ENCODE measurements around the gene AGMO. TPM values are rescaled to one million over a fixed set of nuclear protein-coding genes. Genes with fewer than 3 reads are reported as not detected.

Gene AGMO
- polyA plus RNA-seq, 1 donor (not counting 4 experiments of a cell fraction or from before 2014, with no cell fraction given): not detected

- DNase-seq (ENCODE audit: low read depth, low spot score): no peak
- H2AFZ ChIP-seq (ENCODE audit: control insufficient read depth, low read length): no peak overlapping the region
- H3K27me3 ChIP-seq (ENCODE audit: control insufficient read depth, extremely low read depth, insufficient read depth, low read length): no peaks in the 10 kb centered on the region
- no peak overlapping the region for H3K9ac ChIP-seq (ENCODE audit: control insufficient read depth, extremely low read depth, insufficient read depth, low read length)
- H3K9me1 ChIP-seq (ENCODE audit: control insufficient read depth, extremely low read depth, insufficient read depth, low read length): no peaks in the 10 kb centered on the region
- FAIRE-seq: no peak
- H3K27ac ChIP-seq (ENCODE audit: control insufficient read depth, insufficient read depth, low read length): no peak overlapping the region
- H4K20me1 ChIP-seq (ENCODE audit: control insufficient read depth, extremely low read depth, insufficient read depth, low read length): no peaks in the 10 kb centered on the region
- H3K4me2 ChIP-seq (ENCODE audit: control insufficient read depth, extremely low read depth, insufficient read depth, low read depth, low read length): no peak overlapping the region
- no peak for TF ChIP-seq EZH2 (IDR thresholded peaks at IDR 0.05; ENCODE audit: low read length)
- no peak for TF ChIP-seq CTCF (optimal IDR thresholded peaks at IDR 0.05 in 1 of 3, IDR thresholded peaks at IDR 0.05 in 1 of 3, conservative IDR thresholded peaks at IDR 0.05 in 1 of 3; ENCODE audit: extremely low read depth in 1 of 3, insufficient read depth in 2 of 3, low read length in 3 of 3)
- H3K4me3 ChIP-seq (ENCODE audit: control insufficient read depth in 2 of 3, extremely low read depth in 1 of 3, insufficient read depth in 2 of 3, low read depth in 1 of 3, low read length in 3 of 3): no peak overlapping the region
- no peaks in the 10 kb centered on the region for H3K4me1 ChIP-seq (ENCODE audit: control insufficient read depth, extremely low read depth, insufficient read depth, low read length)
- H3K36me3 ChIP-seq (ENCODE audit: control insufficient read depth in 2 of 2, extremely low read depth in 1 of 2, insufficient read depth in 2 of 2, low read length in 2 of 2): no peaks in the 10 kb centered on the region
- H3K9me3 ChIP-seq (ENCODE audit: control insufficient read depth, low read depth, low read length): no peaks in the 10 kb centered on the region
- dilution Hi-C loops (cut with MboI; ENCODE audit: extremely low pct_ligation_motif_present, low sequenced_read_pairs): no loop called here
- H3K79me2 ChIP-seq (ENCODE audit: control insufficient read depth, insufficient read depth, low read length): no peaks in the 10 kb centered on the region
These were observed 4.7 kb upstream of the AGMO start for GRCh38 chr7:15566476-15566875.

- Histone ChIP-seq H3K9ac (ENCODE audit: control insufficient read depth, extremely low read depth, insufficient read depth, low read length) (no peak overlapping the region), H3K4me1 (ENCODE audit: control insufficient read depth, extremely low read depth, insufficient read depth, low read length) (no peaks in the 10 kb centered on the region), H3K9me1 (ENCODE audit: control insufficient read depth, extremely low read depth, insufficient read depth, low read length) (no peaks in the 10 kb centered on the region), H2AFZ (ENCODE audit: control insufficient read depth, low read length) (no peak overlapping the region), H3K79me2 (ENCODE audit: control insufficient read depth, insufficient read depth, low read length) (no peaks in the 10 kb centered on the region), H3K9me3 (ENCODE audit: control insufficient read depth, low read depth, low read length) (no peaks in the 10 kb centered on the region), H3K4me3 (ENCODE audit: control insufficient read depth in 2 of 3, extremely low read depth in 1 of 3, insufficient read depth in 2 of 3, low read depth in 1 of 3, low read length in 3 of 3) (no peak overlapping the region), H4K20me1 (ENCODE audit: control insufficient read depth, extremely low read depth, insufficient read depth, low read length) (no peaks in the 10 kb centered on the region), H3K36me3 (ENCODE audit: control insufficient read depth in 2 of 2, extremely low read depth in 1 of 2, insufficient read depth in 2 of 2, low read length in 2 of 2) (no peaks in the 10 kb centered on the region), H3K27me3 (ENCODE audit: control insufficient read depth, extremely low read depth, insufficient read depth, low read length) (no peaks in the 10 kb centered on the region), H3K4me2 (ENCODE audit: control insufficient read depth, extremely low read depth, insufficient read depth, low read depth, low read length) (no peak overlapping the region), H3K27ac (ENCODE audit: control insufficient read depth, insufficient read depth, low read length) (no peak overlapping the region)
- dilution Hi-C loops (cut with MboI; ENCODE audit: extremely low pct_ligation_motif_present, low sequenced_read_pairs): no loop called here
- TF ChIP-seq CTCF (optimal IDR thresholded peaks at IDR 0.05 in 1 of 3, IDR thresholded peaks at IDR 0.05 in 1 of 3, conservative IDR thresholded peaks at IDR 0.05 in 1 of 3; ENCODE audit: extremely low read depth in 1 of 3, insufficient read depth in 2 of 3, low read length in 3 of 3) (no peak), EZH2 (IDR thresholded peaks at IDR 0.05; ENCODE audit: low read length) (no peak)
- DNase-seq (ENCODE audit: low read depth, low spot score) (no peak), FAIRE-seq (no peak)
These were observed 847 bp downstream of the AGMO start for GRCh38 chr7:15560968-15561367.

Measured in keratinocyte (primary cell).